Measurements from ENCODE around the gene TENM4. TPM values are rescaled to one million over a fixed set of nuclear protein-coding genes. Genes with fewer than 3 reads are reported as not detected.

TENM4 gene
- total and polyA plus RNA-seq, 4 donors, result 0.02 to 0.33 (median 0.14) TPM

- H3K27me3 ChIP-seq (ENCODE audit: control insufficient read depth in 4 of 4, insufficient read depth in 4 of 4, low read length in 3 of 4), result no peaks in the 10 kb centered on the region
- H3K9ac ChIP-seq (ENCODE audit: low read depth in 1 of 2, low read length in 2 of 2), result no peak overlapping the region
- TF ChIP-seq HNF4G (IDR thresholded peaks at IDR 0.05), result no peak
- TF ChIP-seq ATF3 (IDR thresholded peaks at IDR 0.05), result no peak
- TF ChIP-seq MAX (IDR thresholded peaks at IDR 0.05), result no peak
- no peak for TF ChIP-seq FOXA2 (IDR thresholded peaks at IDR 0.05)
- TF ChIP-seq CTCF (IDR thresholded peaks at IDR 0.05; ENCODE audit: low read depth, low read length, missing input control), result no peak
- TF ChIP-seq FOXA1 (IDR thresholded peaks at IDR 0.05), result no peak
- no peak for TF ChIP-seq GABPA (IDR thresholded peaks at IDR 0.05 in 1 of 2, conservative IDR thresholded peaks at IDR 0.05 in 1 of 2)
- TF ChIP-seq NR2F2 (IDR thresholded peaks at IDR 0.05), result no peak
- TF ChIP-seq JUND (IDR thresholded peaks at IDR 0.05), result no peak
- no peak for TF ChIP-seq REST (IDR thresholded peaks at IDR 0.05)
- TF ChIP-seq HNF4A (conservative IDR thresholded peaks at IDR 0.05), result no peak
- TF ChIP-seq SP1 (IDR thresholded peaks at IDR 0.05), result no peak
- no peak for TF ChIP-seq RAD21 (IDR thresholded peaks at IDR 0.05)
- no peak for TF ChIP-seq EGR1 (IDR thresholded peaks at IDR 0.05; ENCODE audit: low read depth in 2 of 2)
- DNase-seq (ENCODE audit: low spot score), result no peak
- H3K4me3 ChIP-seq (ENCODE audit: low read depth in 1 of 3, low read length in 3 of 3), result no peak overlapping the region
- H3K9me3 ChIP-seq (ENCODE audit: control insufficient read depth in 4 of 4, low read length in 3 of 4), result no peaks in the 10 kb centered on the region
- WGBS, result 71% methylated on average over 4 of the region's 4 CpGs
- no peak overlapping the region for H3K27ac ChIP-seq (ENCODE audit: low read depth in 1 of 2, low read length in 2 of 2)
- no peaks in the 10 kb centered on the region for H3K36me3 ChIP-seq (ENCODE audit: control insufficient read depth in 4 of 4, insufficient read depth in 3 of 4, low read depth in 1 of 4, low read length in 3 of 4)
- no peaks in the 10 kb centered on the region for H3K4me1 ChIP-seq (ENCODE audit: control insufficient read depth in 4 of 4, insufficient read depth in 4 of 4, low read length in 3 of 4)
These were observed 288.3 kb downstream of the TENM4 start for GRCh38 chr11:79152511-79152910.

- Histone ChIP-seq H3K27me3 (ENCODE audit: control insufficient read depth in 4 of 4, insufficient read depth in 4 of 4, low read length in 3 of 4) (peaks cover 0 to 1% (median 0%) of the 10 kb centered on the region in 4 donors), H3K36me3 (ENCODE audit: control insufficient read depth in 4 of 4, insufficient read depth in 3 of 4, low read depth in 1 of 4, low read length in 3 of 4) (no peaks in the 10 kb centered on the region), H3K4me1 (ENCODE audit: control insufficient read depth in 4 of 4, insufficient read depth in 4 of 4, low read length in 3 of 4) (no peaks in the 10 kb centered on the region), H3K4me3 (ENCODE audit: low read depth in 1 of 3, low read length in 3 of 3) (no peak overlapping the region), H3K9ac (ENCODE audit: low read depth in 1 of 2, low read length in 2 of 2) (no peak overlapping the region), H3K27ac (ENCODE audit: low read depth in 1 of 2, low read length in 2 of 2) (no peak overlapping the region), H3K9me3 (ENCODE audit: control insufficient read depth in 4 of 4, low read length in 3 of 4) (no peaks in the 10 kb centered on the region)
- TF ChIP-seq HNF4A (conservative IDR thresholded peaks at IDR 0.05) (no peak), FOXA1 (IDR thresholded peaks at IDR 0.05) (no peak), ATF3 (IDR thresholded peaks at IDR 0.05) (no peak), RXRA (IDR thresholded peaks at IDR 0.05) (no peak)
- 97% methylated on average over 3 of the region's 3 CpGs for WGBS
- DNase-seq (ENCODE audit: low spot score), result no peak
These were observed 289.4 kb downstream of the TENM4 start for GRCh38 chr11:79151396-79151795.
